GM12891 (cell line): Measurements from ENCODE around the gene CTDNEP1.

ENCODE experiments used
- POLR2A ChIP-seq: IDR thresholded peaks from 2 replicates; pipeline ENCODE4 v1.6.1; 2011; ENCODE audit warnings: low read depth, low read length, control low read depth
- POLR2AphosphoS5 ChIP-seq: IDR thresholded peaks from 2 replicates; pipeline ENCODE4 v1.6.1; 2011; ENCODE audit warnings: low read depth, low read length, control low read depth

GRCh38 chr17:7234083-7234951, 17.2 kb downstream of the CTDNEP1 start, which contains the start of gene DVL2:
- TF ChIP-seq POLR2A: peak; percentile 92
- TF ChIP-seq POLR2AphosphoS5: peak; percentile 88
